SH-SY5Y (cell line): ENCODE data around the gene FOXP1.

Experiments used
- GATA2 ChIP-seq: IDR thresholded peaks from 2 replicates; pipeline ENCODE4 v1.6.1; 2011; ENCODE audit warnings: mild to moderate bottlenecking, low read depth, low read length
- GATA3 ChIP-seq: IDR thresholded peaks from 2 replicates; pipeline ENCODE4 v1.6.1; 2011; ENCODE audit warnings: low read depth, mild to moderate bottlenecking, low read length, moderate library complexity

- TF ChIP-seq GATA3 (no peak), GATA2 (no peak; the same call in 1 of the 2 replicates)
Observed at GRCh38 chr3:71583566-71584393, at the start of gene FOXP1.
